ENCODE data around the gene BTBD2.
"Not testable (repeated sequence)": the region's sequence is repeated elsewhere in the genome, so short reads cannot be mapped to it uniquely, and the experiment has no call there.

The BTBD2 gene

DNA sequence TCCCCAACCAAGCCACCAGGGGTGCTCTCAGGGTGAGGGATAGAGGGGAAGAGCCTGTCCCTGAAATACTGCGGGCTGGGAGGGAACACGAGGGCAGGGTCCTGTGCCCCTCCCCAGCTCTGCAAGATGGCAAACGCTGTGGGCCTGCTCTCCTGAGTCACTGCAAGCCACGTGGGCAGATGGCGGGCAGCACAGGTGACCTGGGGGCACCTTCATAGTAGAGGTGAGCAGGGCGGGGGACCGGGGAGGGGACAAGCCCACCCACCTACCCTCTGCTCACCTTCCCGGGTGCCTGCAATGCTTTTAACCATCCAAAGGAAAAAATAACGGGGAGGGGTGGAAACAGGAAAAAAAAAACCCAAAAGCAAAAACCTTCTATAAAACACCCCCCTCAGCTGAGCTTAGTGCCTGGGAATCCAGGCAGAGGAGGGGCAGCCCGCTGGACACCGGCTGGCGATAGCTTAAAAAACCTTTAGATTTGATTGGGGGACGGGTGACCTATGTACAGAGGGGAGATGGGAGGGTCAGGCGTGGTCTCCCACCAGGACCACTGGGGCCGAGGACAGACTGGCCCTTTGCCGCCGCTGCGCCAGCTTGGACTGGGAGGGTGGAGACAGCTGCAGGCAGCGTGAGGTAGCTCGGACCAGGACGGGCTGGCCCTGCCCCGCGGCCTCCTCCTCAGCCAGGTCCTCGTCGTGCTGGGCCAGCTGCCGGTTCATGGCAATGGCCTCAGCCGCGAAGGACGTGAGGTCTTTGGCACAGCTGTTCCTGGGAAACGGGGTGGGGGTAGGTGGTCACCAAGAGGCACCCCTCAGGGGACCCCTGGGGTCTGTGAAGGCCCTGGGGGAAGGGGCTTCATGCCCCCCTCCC lies 23.8 kb upstream of the BTBD2 start:
- DNase-seq, result no peak

DNA sequence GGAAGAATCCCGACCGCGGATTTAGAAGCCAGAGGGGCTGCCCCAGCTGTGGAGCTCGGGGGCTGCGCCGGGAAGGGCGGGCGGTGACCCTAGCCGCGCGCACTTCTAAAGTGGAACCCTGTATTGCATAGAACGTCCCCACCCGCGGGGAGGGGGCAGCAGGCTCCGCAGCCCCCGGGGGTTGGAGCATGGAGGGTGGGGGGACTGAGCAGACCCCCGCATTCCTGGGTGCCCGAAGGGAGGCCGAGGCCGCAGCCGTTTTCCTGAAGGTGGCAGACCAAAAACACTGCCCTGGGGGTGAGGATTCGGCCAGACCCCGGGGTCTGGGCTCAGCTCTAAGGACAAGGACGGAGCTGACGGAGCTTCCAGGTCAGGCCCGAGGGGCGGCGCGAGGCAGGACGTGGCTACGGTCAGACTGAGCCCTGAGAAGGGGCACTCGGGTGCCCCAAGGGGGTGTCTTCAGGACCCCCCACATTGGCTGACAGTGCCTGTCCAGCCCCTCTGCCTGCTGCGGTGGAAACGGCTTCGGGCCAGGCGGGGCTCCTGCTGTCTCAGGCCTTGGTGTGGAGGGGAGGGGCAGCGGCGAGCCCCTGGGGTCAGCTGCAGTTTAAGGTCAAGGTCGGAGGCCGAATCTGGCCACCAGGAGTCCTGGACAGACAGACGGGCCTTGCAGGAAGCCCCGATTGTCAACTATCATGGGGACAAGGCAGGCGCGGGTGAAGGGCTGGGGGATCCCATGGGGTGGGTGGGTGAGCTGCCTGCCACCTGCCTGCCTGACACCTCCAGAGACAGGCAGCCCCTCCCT lies 23.0 kb upstream of the BTBD2 start:
- no peak for DNase-seq

DNA sequence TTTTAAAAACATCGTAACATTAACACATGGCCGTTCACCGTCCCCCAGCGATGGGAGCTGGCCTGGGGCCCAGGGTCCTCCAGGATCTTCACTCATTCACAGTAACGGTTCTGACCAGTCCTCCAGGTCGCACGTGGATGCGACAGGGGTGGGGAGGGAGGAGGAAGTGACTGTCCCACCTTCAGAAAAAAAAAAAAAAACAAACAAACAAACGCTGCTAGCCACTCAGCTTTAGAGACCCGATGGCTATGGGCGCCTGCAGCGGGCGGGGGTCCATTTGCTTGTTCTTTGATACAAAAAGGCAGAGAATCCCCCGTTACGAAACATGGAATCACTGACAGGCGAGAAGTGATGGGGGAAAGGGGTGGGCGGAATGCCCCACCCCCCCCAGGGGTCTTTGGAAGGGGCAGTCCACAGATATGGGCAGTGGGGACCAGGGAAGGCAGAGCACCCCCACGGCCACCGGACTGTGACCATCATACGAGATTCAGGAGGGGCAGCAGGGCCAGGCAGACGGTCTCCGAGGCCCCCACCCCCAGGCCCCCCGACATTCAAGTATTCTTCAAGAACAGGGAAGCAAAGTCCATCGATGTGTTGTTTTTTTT lies 22.2 kb upstream of the BTBD2 start:
- DNase-seq, result no peak

DNA sequence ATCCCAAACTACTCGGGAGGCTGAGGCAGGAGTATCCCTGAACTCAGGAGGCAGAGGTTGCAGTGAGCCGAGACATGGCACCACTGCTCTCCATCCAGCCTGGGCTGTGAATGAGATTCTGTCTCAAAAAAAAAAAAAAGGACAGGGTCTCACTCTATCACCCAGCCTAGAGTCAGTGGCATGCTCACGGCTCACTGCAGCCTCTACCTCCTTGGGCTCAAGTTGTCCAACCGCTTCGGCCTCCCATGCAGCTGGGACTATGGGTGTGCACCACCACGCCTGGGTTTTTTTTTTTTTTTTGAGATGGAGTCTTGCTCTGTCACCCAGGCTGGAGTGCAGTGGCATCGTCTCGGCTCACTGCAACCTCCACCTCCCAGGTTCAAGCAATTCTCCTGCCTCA lies 20.9 kb upstream of the BTBD2 start:
- no peak for DNase-seq

DNA sequence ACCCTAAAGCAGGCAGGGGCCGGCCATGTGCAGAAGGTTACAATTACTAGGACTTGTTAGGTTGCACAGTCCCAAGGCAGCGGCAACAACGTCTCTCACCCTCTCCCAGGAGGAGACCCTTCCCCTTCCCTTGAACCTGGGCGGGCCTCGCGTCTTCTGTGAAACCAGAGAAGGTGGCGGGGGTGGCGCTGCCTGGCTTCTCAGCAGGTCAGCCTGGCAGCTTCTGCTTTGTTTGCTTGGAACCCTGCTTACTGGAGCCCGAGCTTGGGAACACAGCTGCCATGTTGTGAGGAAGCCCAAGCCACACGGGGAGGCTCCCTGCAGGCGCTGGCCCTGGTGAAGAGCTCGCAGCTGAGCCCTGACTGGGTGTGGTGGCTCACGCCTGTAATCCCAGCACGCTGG lies 20.1 kb upstream of the BTBD2 start:
- no peak for DNase-seq

DNA sequence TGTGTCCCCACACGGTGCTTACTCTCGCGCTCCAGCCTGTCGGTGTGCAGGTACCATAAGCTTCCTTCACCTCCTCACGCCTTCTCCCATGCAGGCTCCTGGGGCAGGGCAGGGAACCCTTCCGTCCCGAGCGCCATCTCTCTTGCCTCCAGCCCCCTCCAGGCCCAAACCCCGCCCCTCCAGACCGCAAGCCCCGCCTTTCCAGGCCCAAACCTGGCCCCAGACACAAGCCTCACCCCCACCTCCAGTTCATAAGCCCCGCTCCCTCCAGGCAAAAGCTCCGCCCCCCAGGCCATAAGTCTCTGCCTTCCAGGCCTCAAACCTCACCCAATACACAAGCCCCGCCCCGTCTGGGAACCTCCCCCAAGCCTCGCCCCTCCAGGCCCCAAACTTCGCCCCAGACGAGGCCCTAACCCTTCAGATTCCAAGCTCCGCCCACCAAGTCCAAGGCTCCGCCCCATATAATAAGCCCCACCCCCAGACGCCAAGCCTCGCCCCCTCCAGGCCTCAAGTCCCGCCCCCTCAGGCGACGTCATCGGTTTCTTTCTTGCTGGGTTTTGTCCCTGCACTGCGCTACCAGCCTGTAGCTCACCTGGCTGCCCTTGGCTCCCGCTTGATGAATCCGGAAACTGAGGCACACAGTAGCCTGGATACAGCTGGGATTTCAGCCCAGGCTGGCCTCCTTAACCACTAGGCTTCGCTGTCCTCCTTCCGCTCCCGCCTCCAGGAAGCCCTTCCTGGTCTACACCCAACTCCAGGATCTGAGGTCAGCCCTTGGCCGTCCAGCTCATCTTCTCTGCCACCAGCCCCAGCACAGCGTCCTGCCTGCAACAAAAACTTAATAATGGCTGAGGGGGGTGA lies 19.4 kb upstream of the BTBD2 start:
- peak; percentile 56 for DNase-seq

DNA sequence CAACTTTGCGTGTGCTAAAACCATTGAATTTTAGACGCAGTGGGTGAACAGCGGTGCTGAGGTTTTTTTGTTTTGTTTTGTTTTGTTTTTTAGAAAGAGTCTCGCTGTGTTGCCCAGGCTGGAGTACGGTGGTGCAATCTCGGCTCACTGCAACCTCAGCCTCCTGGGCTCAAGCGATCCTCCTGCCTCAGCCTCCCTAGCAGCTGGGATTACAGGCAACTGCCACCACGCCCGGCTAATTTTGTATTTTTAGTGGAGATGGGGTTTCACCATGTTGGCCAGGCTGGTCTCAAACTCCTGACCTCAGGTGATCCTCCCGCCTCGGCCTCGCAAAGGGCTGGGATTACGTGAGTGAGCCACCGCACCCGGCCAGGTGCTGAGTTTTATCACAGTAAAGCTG lies 18.7 kb upstream of the BTBD2 start:
- not testable (repeated sequence) for DNase-seq

DNA sequence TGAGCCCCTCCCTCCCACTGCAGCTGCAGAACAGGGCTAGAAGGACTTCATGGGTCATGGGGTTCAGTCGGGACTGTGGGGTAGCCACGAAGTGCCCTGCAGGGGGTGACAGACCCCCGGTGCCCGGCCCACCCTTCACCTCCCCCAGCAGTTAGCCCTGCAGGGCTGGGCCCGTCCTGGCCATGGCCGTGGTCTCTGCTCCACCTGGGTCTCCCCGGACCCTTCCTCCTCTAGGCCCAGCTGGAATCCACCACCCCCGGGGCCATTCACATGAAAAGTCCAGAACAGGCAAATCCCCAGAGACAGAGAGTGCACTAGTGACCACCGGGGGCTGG lies 18.3 kb upstream of the BTBD2 start:
- DNase-seq, result no peak

DNA sequence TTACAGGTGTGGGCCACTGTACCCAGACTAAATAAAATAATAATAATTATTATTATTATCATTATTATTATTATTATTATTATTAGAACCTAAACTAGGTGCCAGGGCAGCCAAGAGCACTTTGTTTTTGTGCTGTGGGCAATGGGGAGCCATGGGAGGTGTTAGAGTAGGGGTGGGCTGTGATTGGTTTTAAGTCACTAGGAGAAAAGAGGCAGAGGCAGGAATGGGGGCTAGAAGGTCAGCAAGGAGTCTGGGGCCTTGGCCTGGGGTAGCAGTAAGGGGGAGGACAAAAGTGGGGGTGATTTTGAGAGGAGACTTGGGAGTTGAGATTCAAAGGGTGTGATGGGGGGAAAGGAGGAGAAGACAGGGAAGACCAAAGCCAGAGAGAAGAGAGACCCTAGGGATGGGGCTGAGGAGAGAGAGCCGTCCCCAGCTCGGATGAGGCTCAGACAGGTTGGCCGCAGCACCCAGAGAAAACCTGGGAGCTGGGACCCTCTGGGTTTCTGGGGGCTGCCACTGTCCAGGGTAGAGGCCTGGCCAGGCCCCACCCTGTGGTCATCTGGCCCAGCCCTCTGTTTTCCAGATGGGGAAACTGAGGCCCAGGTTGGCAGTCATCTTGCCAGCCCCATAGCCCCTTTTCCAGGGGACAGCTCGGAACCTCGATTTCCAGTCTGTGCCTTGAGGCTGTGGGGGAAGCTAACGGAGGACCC lies 17.8 kb upstream of the BTBD2 start:
- no peak for DNase-seq

DNA sequence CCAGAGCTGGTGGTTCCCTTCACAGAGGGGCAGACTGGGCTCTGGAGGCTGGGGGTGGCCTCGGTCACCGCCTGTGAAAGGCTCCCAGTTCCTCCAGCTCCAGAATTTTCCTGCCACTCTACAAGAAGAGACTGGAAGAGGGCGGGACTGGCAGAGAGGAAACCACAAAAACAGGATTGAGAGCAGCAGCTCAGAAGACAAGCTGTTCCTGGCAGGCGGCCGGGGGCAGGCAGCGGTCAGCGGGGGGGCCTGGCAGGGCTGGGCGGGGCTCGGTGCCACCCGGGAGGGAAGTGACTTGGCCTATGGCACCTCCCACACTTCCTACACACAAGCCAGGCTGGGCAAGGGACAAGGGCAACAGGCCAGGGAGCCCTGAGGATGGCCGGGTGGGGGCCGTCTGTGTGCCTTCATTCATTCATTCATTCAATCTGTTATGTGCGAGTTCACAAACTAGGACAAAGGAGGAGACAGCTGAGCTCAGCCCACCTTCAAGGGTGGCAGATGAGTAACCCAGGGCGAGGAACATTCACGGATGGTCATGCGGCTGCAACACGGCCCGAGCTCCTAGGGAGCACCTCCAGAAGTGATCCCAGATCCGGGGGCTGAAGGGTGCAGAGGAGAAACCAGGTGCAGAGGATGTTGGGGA lies 16.9 kb upstream of the BTBD2 start:
- DNase-seq, result no peak

DNA sequence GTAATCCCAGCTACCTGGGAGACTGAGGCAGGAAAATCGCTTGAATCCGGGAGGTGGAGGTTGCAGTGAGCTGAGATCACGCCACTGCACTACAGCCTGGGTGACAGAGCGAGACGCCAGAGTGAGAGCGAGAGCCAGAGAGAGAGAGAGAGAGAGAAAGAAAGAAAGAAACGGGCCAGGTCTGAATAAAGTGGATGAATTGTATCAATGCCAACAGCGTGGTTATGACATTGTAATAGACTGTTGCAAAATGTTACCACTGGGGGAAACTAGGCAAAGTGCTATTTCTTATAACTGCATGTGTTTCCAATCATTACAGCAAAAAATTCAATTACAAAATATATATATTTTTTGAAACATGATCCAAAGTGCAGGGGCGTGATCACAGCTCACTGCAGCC lies 11.8 kb upstream of the BTBD2 start:
- no peak for DNase-seq

DNA sequence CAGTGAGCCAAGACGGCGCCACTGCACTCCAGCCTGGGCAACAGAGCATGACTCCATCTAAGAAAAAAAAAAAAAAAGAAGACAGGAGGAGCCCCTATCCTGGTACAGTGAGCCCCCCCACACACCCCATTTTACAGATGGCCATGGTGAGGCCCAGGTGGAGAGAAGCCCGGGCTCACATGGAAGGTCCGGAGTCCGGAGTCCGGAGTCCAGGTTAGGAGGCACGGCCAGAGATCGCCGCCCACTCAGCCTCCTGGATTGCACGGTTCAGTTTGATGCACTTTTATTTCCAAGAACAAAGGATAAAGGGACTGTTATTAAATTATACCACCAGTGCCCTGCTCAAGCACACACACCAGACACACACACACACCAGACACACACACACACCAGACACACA lies 11.3 kb upstream of the BTBD2 start:
- DNase-seq, result no peak

DNA sequence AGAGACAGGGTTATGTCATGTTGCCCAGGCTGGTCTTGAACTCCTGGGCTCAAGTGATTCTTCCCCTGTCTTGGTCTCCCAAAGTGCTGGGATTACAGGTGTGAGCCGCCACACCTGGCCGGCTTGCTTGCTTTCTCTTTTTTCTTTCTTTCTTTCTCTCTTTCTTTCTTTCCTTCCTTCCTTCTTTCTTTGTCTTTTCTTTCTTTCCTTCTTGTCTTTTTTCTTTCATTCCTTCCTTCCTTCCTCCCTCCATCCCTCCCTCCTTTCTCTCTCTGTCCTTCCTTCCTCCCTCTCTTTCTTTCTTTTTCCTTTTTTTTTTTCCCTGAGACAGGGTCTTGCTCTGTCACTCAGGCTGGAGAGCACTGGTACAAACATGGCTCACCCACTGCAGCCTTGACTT lies 6.8 kb upstream of the BTBD2 start:
- no peak for DNase-seq

DNA sequence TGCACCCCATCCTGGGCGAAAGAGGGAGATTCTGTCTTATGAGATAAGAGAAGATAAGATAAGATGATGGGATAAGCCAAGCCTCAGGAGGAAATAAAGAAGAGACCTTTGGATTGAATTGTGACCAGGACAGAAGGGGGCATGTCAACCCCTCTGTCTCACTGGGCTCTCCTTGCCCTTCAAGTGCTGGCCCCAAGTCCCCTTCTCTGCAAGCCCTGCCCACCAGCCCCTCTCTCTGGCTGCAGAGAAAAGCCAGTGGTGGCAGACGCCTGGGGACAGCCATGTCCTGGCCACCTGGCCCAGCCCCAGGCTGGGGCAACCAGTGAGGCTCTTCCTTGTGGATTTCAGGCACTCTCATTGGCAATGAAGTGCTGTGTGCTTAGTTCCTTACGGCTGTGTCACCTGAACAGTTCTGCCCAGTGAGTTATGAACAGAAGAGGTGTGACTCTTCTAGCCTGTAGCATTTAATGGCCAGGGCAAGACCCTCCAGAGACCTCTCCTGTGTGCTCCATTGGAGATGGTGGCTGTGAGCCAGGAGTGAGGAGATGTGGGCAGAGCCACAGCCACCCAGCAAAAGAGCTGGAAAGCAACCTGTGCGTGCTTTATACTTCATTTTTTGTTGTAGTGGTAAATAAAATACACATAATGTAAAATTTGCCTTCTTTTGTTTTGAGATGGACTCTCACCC lies 6.1 kb upstream of the BTBD2 start:
- no peak for DNase-seq

DNA sequence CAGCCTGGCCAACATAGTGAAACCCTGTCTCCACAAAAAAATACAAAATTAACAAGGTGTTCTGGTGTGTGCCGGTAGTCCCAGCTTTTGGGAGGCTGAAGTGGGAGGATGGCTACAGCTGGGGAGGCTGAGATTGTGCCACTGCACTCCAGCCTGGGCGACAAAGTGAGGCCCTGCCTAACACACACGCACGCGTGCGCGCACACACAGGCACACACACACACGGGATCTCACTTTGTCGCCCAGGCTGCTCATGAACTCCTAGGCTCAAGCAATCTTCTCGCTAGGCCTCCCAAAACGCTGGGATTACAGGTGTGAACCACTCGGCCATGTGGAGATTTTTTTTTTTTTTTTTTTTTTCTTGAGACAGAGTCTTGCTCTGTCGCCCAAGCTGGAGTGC lies 3.2 kb upstream of the BTBD2 start:
- DNase-seq, result no peak

DNA sequence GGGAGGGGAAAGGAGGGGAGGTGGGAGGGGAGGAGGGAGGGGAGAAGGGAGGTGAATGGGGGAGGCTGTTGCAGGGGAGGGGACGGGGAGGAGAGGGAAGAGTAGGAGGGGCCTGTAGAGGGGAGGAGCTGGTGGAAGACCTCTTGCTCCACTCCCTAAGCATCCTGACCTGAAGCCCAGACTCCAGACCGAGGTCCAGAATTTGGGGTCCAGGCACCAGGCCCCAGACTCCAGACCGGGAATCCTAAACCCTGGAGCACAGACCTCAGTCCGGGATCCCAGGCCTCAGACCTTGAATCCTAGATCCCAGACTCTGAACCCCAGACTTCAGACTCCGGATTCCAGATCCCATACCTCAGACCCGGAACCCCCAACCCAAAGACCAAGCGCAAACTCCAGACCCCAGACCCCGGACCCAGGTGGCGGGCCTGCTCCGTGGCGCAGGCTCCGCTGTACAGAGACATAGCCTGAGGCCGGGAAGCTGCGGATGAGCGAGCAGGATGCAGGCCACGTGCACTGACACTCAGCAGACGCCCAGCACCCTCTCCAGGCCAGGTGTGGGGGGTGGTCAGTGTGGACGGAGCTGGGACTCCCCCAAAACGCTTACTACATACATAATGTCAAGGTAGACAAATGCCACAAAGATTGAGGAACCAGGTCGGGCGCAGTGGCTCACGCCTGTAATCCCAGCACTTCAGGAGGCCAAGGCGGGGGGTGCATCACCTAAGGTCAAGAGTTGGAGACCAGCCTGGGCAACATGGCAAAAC lies 710 bp upstream of the BTBD2 start:
- peak; percentile 41 for DNase-seq

DNA sequence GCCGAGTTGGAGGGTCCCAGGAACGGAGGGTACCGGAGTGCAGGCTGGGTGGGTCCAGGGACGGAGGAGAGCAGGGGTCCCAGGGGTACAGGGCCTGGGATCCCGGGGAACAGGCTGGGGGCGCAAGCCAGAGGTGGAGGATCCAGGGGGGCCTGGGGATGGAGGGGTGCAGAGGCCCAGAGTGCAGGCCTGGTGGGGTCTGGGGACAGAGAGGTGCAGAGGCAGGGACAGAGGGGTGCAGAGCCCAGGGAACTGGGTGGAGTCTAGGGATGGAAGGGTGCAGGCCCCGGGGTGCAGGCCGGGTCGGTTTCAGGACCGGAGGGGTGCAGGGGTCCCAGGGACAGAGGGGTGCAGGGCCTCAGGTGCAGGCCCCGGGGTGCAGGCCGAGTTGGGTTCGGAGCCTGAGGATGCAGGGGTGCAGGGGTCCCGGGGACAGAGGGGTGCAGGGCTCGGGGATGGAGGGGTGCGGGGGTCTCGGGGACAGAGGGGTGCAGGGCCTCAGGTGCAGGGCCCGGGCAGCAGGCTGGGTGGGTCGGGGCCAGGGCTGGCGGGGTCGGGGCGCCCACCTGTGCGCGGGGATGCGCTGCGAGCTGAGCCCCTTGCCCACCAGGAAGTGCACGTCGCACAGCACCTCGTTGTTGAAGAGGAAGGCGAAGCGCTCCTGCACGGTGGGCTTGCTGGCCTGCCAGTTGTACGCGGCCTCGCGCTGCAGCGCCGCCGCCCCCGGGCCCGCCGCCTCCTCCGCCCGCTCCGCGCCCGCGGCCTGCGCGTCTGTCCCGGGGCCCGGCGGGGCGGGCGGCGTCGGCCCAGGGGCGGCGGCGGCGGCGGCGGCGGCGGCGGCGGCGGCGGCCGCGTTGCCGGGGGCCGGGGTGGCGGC lies 545 bp downstream of the BTBD2 start:
- DNase-seq, result no peak

DNA sequence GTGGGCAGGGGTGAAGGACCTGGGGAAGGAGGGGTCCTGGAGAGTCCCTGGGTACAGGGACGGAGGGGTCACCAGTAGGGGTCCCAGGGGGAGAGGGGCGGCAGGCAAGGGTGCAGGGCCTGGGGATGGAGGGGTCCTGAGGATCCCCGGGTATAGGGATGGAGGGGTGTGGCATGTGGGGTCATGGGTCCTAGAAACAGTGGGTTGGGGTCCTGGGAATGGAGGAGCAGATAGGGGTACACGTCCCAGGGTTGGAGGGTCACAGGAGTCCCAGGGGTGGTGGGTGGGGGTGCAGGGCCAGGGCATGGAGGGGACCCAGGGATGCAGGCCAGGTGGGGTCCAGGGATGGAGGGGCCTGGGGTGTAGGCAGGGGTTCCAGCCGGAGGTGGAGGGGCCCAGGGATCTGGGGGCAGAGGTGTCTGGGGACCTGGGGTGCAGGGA lies 1.4 kb downstream of the BTBD2 start:
- no peak for DNase-seq

DNA sequence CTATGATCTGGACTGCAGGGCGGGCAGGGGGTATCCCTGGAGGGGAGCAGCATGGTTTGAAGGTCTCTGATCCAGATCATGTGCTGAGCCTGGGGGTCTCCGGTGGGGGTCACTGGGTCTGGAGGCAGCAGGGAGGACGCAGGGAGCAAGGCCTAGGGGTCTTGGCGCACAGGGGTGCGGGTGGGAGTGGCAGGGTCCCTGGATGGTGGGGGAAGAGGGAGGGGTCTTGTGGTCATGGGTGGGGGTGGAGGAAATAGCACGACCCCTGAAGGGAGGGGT lies 1.9 kb downstream of the BTBD2 start:
- no peak for DNase-seq

Measured in central memory CD4-positive, alpha-beta T cell (primary cell).